Gastrocnemius medialis (tissue), 4 donors: Measurements from ENCODE around the gene UBE2D3.

ENCODE experiments used
- CTCF ChIP-seq, 5 experiments: fragments of 450-650 bp in 3 of 5; fragments of 200-600 bp in 2 of 5; sonication (generic) in 2 of 5; IDR thresholded peaks in 4 of 5; conservative IDR thresholded peaks in 1 of 5; 1 replicate in 4 of 5; 2 replicates in 1 of 5; pipeline ENCODE4 v1.5.1; 2016 to 2019; ENCODE audit warnings: antibody characterized with exemption in 5 of 5, mild to moderate bottlenecking in 3 of 5, moderate library complexity in 3 of 5
- POLR2A ChIP-seq, 2 donors: fragments of 450-650 bp; IDR thresholded peaks; one replicate each; pipeline ENCODE4 v1.6.1; 2017; ENCODE audit warnings: antibody characterized with exemption in 2 of 2, mild to moderate bottlenecking in 2 of 2, moderate library complexity in 2 of 2

DNA sequence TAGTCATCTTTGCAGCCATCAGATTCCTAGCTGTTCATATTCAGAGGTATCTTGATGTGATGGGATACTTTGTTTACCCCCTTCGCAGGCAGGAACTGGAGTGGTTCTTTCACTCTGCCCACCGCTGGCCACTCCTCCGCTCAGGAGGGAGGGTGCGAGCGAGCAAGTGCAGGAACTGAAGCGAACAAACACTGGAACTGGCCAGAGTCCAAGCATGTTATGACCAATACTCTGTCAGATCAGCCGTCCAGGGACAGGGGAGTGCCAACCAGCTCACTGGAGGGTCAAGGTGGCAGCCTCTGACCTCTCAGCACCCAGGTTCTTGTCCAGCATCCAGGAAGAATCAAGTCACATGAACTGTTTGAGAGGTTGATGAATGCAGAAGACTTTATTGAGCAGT is 48.6 kb downstream of the UBE2D3 start:
- TF ChIP-seq CTCF (IDR thresholded peaks at IDR 0.05 in 4 of 5, conservative IDR thresholded peaks at IDR 0.05 in 1 of 5), result no peak
- TF ChIP-seq POLR2A (IDR thresholded peaks at IDR 0.05), result no peak
